CD14-positive monocyte (primary cell): ENCODE data around the gene GPR150. TPM values are rescaled to one million over a fixed set of nuclear protein-coding genes. Genes with fewer than 3 reads are reported as not detected.

Experiments used
- DNase-seq, 3 donors: peaks; one replicate each; pipeline ENCODE4 v3.0.0-alpha.2; 2011 to 2022
- H2AFZ ChIP-seq: 2 replicates; pipeline ENCODE4 v1.6.0; 2012; ENCODE audit warnings: mild to moderate bottlenecking, low read depth, low read length, inconsistent platforms; ENCODE audit not compliant: insufficient read depth, poor library complexity, severe bottlenecking
- H3K27ac ChIP-seq, 2 donors: 1 replicate in 1 of 2; 2 replicates in 1 of 2; pipeline ENCODE4 v1.5.1; 2012 to 2013; ENCODE audit warnings: low read length in 2 of 2, control low read depth in 1 of 2, inconsistent platforms in 1 of 2, low read depth in 1 of 2, mild to moderate bottlenecking in 1 of 2
- H3K27me3 ChIP-seq, 2 donors: one replicate each; pipeline versions ENCODE4 v1.6.0 to v1.6.1; 2011 to 2013; ENCODE audit warnings: low read length in 2 of 2; ENCODE audit not compliant: control insufficient read depth in 2 of 2, insufficient read depth in 2 of 2
- H3K36me3 ChIP-seq, 2 donors: replicated peaks in 1 of 2; 1 replicate in 1 of 2; 2 replicates in 1 of 2; pipeline versions ENCODE4 v1.5.1 to v1.6.1; 2012 to 2013; ENCODE audit warnings: low read length in 2 of 2, control low read depth in 1 of 2, inconsistent platforms in 1 of 2, mild to moderate bottlenecking in 1 of 2; ENCODE audit not compliant: insufficient read depth in 2 of 2, control insufficient read depth in 1 of 2
- H3K4me1 ChIP-seq, 2 donors: 1 replicate in 1 of 2; 2 replicates in 1 of 2; pipeline versions ENCODE4 v1.5.1 to v1.6.1; 2012 to 2013; ENCODE audit warnings: low read length in 2 of 2, control low read depth in 1 of 2, inconsistent platforms in 1 of 2, mild to moderate bottlenecking in 1 of 2, moderate library complexity in 1 of 2; ENCODE audit not compliant: insufficient read depth in 2 of 2, control insufficient read depth in 1 of 2
- H3K4me2 ChIP-seq: replicated peaks from 2 replicates; pipeline ENCODE3; 2012; ENCODE audit warnings: low read length, moderate library complexity, mild to moderate bottlenecking; ENCODE audit not compliant: poor library complexity, severe bottlenecking; ENCODE audit errors: extremely low read depth
- H3K4me3 ChIP-seq, 3 experiments: fragments of 200-600 bp in 1 of 3; sonication (generic) in 1 of 3; replicated peaks in 1 of 3; 1 replicate in 2 of 3; 2 replicates in 1 of 3; pipeline ENCODE4 v1.5.1; 2011 to 2013; ENCODE audit warnings: low read length in 3 of 3, mild to moderate bottlenecking in 3 of 3, control low read depth in 2 of 3, low read depth in 2 of 3, inconsistent platforms in 1 of 3, moderate library complexity in 1 of 3
- H3K79me2 ChIP-seq: 2 replicates; pipeline ENCODE4 v1.6.0; 2012; ENCODE audit warnings: mild to moderate bottlenecking, control low read depth, inconsistent platforms, low read length, moderate library complexity; ENCODE audit not compliant: insufficient read depth
- H3K9ac ChIP-seq: 2 replicates; pipeline ENCODE4 v1.6.0; 2017; ENCODE audit warnings: low read length, mild to moderate bottlenecking; ENCODE audit not compliant: insufficient read depth, poor library complexity, severe bottlenecking
- H3K9me3 ChIP-seq, 2 donors: replicated peaks in 1 of 2; 1 replicate in 1 of 2; 2 replicates in 1 of 2; pipeline versions ENCODE4 v1.5.1 to v1.6.1; 2012 to 2013; ENCODE audit warnings: low read length in 2 of 2, control low read depth in 1 of 2; ENCODE audit not compliant: control insufficient read depth in 1 of 2, insufficient read depth in 1 of 2
- H4K20me1 ChIP-seq: 2 replicates; pipeline ENCODE4 v1.6.0; 2012; ENCODE audit warnings: mild to moderate bottlenecking, low read length, control low read depth, moderate library complexity; ENCODE audit not compliant: insufficient read depth
- H3K27ac Mint-ChIP-seq, 7 donors: one replicate each; pipeline ENCODE4 v1.8.0; 2020; ENCODE audit warnings: mild to moderate bottlenecking in 7 of 7, mixed read lengths in 7 of 7, moderate library complexity in 6 of 7, inconsistent platforms in 2 of 7
- H3K27me3 Mint-ChIP-seq, 3 donors: one replicate each; pipeline ENCODE4 v1.8.0; 2021 to 2022; ENCODE audit warnings: low read depth in 3 of 3, mild to moderate bottlenecking in 3 of 3, mixed read lengths in 3 of 3, moderate library complexity in 3 of 3, inconsistent platforms in 1 of 3
- H3K36me3 Mint-ChIP-seq, 2 donors: one replicate each; pipeline ENCODE4 v1.8.0; 2020; ENCODE audit warnings: mixed read lengths in 2 of 2, inconsistent platforms in 1 of 2, mild to moderate bottlenecking in 1 of 2
- H3K4me1 Mint-ChIP-seq: one replicate; pipeline ENCODE4 v1.8.0; 2020; ENCODE audit warnings: mild to moderate bottlenecking, mixed read lengths
- H3K4me3 Mint-ChIP-seq, 2 donors: one replicate each; pipeline ENCODE4 v1.8.0; 2020; ENCODE audit warnings: mild to moderate bottlenecking in 2 of 2, mixed read lengths in 2 of 2, moderate library complexity in 1 of 2
- H3K9me3 Mint-ChIP-seq, 7 donors: one replicate each; pipeline ENCODE4 v1.8.0; 2020 to 2022; ENCODE audit warnings: mixed read lengths in 7 of 7, mild to moderate bottlenecking in 6 of 7, moderate library complexity in 6 of 7, inconsistent platforms in 2 of 7
- WGBS: methylation state at CpG from one replicate; pipeline ENCODE4 v1.1.5; 2013; ENCODE audit warnings: missing lambda C conversion rate; ENCODE audit not compliant: insufficient coverage; 5-methylcytosine and 5-hydroxymethylcytosine counted together
- intact Hi-C, 2 donors: fragments of 100-400 bp; cut with micrococcal nuclease; formaldehyde crosslinking; loops; one replicate each; pipeline versions ENCODE4 v1.15.0 to v1.15.1; 2023
- polyA plus RNA-seq, 3 donors: library from polyadenylated mRNA; depleted of rRNA in 1 of 3; unstranded in 2 of 3; stranded (reverse) in 1 of 3; fragments of 300-500 nt in 2 of 3; fragments of >200 nt in 1 of 3; fragmentation: Illumina TruSeq in 2 of 3; gene quantifications; 1 replicate in 2 of 3; 2 replicates in 1 of 3; pipeline ENCODE4 v1.2.3, GENCODE V29; 2012 to 2021
- TF ChIP-seq, protein P1 (sequence below): fragments of 200-600 bp; IDR thresholded peaks from one replicate; pipeline ENCODE4 v1.8.0; 2022; ENCODE audit warnings: antibody characterized with exemption, mild to moderate bottlenecking

GPR150 gene
- polyA plus RNA-seq, 3 donors: not detected

DNA sequence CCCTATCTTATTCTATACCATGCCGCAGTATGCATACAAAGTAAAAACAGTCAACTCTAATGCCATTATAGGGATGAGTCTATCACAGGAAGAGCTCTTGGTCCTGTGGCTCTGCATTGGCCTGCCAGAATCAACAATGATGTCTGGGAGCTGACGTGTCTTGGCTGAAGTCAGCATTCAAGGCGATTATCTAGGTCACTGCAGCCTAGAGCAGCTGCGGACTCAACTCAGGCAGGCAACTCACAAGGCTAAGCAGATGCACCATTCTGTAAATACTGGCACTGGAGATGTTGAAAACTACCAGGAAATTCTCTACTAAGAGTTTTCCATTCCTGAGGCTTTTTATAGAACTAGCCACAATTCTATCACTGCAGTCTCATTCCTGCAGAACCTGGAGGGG is 49.7 kb downstream of the GPR150 start:
- H3K9me3 Mint-ChIP-seq: no peaks in the 10 kb centered on the region
- H3K9ac ChIP-seq: no peak overlapping the region
- H3K27ac Mint-ChIP-seq: peak overlapping the region in 1 of 7 donors; percentile 68
- no peaks in the 10 kb centered on the region for H3K27me3 ChIP-seq
- H4K20me1 ChIP-seq: no peaks in the 10 kb centered on the region
- H3K36me3 ChIP-seq: no peaks in the 10 kb centered on the region
- H3K27me3 Mint-ChIP-seq: no peaks in the 10 kb centered on the region
- peaks cover 7 to 10% of the 10 kb centered on the region in 2 donors for H3K4me1 ChIP-seq
- H3K79me2 ChIP-seq: no peaks in the 10 kb centered on the region
- H3K4me3 ChIP-seq: no peak overlapping the region
- H3K4me1 Mint-ChIP-seq: peaks cover 11% of the 10 kb centered on the region
- DNase-seq: no peak
- 97% methylated on average over 3 of the region's 4 CpGs for WGBS
- H3K4me2 ChIP-seq: no peak overlapping the region
- H2AFZ ChIP-seq: no peak overlapping the region
- intact Hi-C loops: loop anchor here in 1 of 2 donors (5.0 kb wide), 1 partner anchor 178 kb away; no protein-coding TSS in a partner anchor
- no peaks in the 10 kb centered on the region for H3K9me3 ChIP-seq
- no peaks in the 10 kb centered on the region for H3K36me3 Mint-ChIP-seq
- TF ChIP-seq, protein P1, sequence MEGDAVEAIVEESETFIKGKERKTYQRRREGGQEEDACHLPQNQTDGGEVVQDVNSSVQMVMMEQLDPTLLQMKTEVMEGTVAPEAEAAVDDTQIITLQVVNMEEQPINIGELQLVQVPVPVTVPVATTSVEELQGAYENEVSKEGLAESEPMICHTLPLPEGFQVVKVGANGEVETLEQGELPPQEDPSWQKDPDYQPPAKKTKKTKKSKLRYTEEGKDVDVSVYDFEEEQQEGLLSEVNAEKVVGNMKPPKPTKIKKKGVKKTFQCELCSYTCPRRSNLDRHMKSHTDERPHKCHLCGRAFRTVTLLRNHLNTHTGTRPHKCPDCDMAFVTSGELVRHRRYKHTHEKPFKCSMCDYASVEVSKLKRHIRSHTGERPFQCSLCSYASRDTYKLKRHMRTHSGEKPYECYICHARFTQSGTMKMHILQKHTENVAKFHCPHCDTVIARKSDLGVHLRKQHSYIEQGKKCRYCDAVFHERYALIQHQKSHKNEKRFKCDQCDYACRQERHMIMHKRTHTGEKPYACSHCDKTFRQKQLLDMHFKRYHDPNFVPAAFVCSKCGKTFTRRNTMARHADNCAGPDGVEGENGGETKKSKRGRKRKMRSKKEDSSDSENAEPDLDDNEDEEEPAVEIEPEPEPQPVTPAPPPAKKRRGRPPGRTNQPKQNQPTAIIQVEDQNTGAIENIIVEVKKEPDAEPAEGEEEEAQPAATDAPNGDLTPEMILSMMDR: no peak
- H3K27ac ChIP-seq: no peak overlapping the region
- H3K4me3 Mint-ChIP-seq: no peak overlapping the region

- H2AFZ ChIP-seq: no peak overlapping the region
Observed at GRCh38 chr5:95669985-95670384, 50.1 kb downstream of the GPR150 start.

More at GRCh38 chr5:95669985-95670384, 50.1 kb downstream of the GPR150 start:
- TF ChIP-seq, protein P1: no peak
- intact Hi-C loops: loop anchor here (5.0 kb wide), 2 partner anchors 177 to 452 kb away; no protein-coding TSS in a partner anchor
- H3K9me3 Mint-ChIP-seq: no peaks in the 10 kb centered on the region
- no peaks in the 10 kb centered on the region for H3K79me2 ChIP-seq
- H3K4me3 ChIP-seq: no peak overlapping the region
- H3K4me3 Mint-ChIP-seq: no peak overlapping the region
- no peaks in the 10 kb centered on the region for H4K20me1 ChIP-seq
- H3K36me3 ChIP-seq: no peaks in the 10 kb centered on the region
- no peaks in the 10 kb centered on the region for H3K36me3 Mint-ChIP-seq
- no peaks in the 10 kb centered on the region for H3K9me3 ChIP-seq
- no peak overlapping the region for H3K27ac Mint-ChIP-seq
- WGBS: 100% methylated on average over 1 of the region's 5 CpGs
- H3K4me2 ChIP-seq: no peak overlapping the region
- H3K4me1 Mint-ChIP-seq: peaks cover 11% of the 10 kb centered on the region
- no peak overlapping the region for H3K27ac ChIP-seq
- H3K27me3 Mint-ChIP-seq: no peaks in the 10 kb centered on the region
- DNase-seq: no peak
- no peak overlapping the region for H3K9ac ChIP-seq
- no peaks in the 10 kb centered on the region for H3K27me3 ChIP-seq
- peaks cover 7 to 10% of the 10 kb centered on the region in 2 donors for H3K4me1 ChIP-seq
